ENCODE results near the gene FHL2.

DNA sequence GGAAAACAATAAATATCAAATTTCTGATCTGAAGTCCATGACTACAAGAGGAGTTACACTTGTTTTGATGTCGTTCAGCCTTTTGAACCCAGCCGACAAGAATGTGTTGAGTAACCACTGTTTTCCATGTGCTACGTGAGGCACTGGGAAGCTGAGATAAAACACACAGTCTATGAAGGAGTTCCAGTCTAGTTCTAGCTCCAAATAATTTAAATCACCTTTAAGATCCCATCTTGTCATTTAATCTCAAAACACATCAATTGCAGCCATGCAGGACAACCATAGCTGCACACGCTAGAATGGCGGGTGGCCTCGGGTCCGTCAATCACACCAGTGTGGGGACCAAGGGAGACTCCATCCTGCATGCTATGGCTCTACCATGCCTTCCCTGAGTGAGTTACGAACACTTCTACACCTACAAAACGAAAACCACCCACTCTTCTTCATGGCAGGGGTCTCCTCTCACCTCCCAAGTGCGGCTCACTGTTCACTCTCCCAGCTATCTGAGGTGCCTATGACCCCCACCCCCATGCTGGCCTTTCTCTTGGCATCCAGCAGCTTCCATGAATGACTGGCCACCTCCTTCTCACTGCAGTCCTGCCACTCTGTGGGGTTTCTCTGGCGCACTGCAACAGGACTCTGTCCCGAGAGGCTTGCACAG is 3.8 kb downstream of the FHL2 start:
- TF ChIP-seq GRHL2 (CRISPR knock-in tag; IDR thresholded peaks at IDR 0.05; ENCODE audit: insufficient replicate concordance, severe bottlenecking) (no peak), ESRRA (CRISPR knock-in tag; IDR thresholded peaks at IDR 0.05; ENCODE audit: borderline replicate concordance) (no peak), ZNF512 (CRISPR knock-in tag; IDR thresholded peaks at IDR 0.05; ENCODE audit: borderline replicate concordance) (no peak), SP1 (CRISPR knock-in tag; conservative IDR thresholded peaks at IDR 0.05) (no peak), NFE2L1 (CRISPR knock-in tag; IDR thresholded peaks at IDR 0.05) (no peak), PREB (CRISPR knock-in tag; IDR thresholded peaks at IDR 0.05; ENCODE audit: borderline replicate concordance) (no peak), TP53 (CRISPR knock-in tag; IDR thresholded peaks at IDR 0.05) (no peak), SMAD3 (CRISPR knock-in tag; IDR thresholded peaks at IDR 0.05; ENCODE audit: borderline replicate concordance) (no peak), MXD4 (CRISPR knock-in tag; IDR thresholded peaks at IDR 0.05; ENCODE audit: borderline replicate concordance) (no peak), CREM (CRISPR knock-in tag; IDR thresholded peaks at IDR 0.05) (no peak), FOXP4 (CRISPR knock-in tag; IDR thresholded peaks at IDR 0.05) (no peak)
- TF ChIP-seq, protein P1, sequence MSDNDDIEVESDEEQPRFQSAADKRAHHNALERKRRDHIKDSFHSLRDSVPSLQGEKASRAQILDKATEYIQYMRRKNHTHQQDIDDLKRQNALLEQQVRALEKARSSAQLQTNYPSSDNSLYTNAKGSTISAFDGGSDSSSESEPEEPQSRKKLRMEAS (CRISPR knock-in tag; IDR thresholded peaks at IDR 0.05), result no peak
- TF ChIP-seq, protein P2, sequence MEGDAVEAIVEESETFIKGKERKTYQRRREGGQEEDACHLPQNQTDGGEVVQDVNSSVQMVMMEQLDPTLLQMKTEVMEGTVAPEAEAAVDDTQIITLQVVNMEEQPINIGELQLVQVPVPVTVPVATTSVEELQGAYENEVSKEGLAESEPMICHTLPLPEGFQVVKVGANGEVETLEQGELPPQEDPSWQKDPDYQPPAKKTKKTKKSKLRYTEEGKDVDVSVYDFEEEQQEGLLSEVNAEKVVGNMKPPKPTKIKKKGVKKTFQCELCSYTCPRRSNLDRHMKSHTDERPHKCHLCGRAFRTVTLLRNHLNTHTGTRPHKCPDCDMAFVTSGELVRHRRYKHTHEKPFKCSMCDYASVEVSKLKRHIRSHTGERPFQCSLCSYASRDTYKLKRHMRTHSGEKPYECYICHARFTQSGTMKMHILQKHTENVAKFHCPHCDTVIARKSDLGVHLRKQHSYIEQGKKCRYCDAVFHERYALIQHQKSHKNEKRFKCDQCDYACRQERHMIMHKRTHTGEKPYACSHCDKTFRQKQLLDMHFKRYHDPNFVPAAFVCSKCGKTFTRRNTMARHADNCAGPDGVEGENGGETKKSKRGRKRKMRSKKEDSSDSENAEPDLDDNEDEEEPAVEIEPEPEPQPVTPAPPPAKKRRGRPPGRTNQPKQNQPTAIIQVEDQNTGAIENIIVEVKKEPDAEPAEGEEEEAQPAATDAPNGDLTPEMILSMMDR (IDR thresholded peaks at IDR 0.05), result no peak
- TF ChIP-seq, protein P3, sequence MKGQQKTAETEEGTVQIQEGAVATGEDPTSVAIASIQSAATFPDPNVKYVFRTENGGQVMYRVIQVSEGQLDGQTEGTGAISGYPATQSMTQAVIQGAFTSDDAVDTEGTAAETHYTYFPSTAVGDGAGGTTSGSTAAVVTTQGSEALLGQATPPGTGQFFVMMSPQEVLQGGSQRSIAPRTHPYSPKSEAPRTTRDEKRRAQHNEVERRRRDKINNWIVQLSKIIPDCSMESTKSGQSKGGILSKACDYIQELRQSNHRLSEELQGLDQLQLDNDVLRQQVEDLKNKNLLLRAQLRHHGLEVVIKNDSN (CRISPR knock-in tag; IDR thresholded peaks at IDR 0.05), result no peak

Measured in WTC11 (cell line).